Measurements from ENCODE around the gene CCDC136.

CCDC136 gene

DNA sequence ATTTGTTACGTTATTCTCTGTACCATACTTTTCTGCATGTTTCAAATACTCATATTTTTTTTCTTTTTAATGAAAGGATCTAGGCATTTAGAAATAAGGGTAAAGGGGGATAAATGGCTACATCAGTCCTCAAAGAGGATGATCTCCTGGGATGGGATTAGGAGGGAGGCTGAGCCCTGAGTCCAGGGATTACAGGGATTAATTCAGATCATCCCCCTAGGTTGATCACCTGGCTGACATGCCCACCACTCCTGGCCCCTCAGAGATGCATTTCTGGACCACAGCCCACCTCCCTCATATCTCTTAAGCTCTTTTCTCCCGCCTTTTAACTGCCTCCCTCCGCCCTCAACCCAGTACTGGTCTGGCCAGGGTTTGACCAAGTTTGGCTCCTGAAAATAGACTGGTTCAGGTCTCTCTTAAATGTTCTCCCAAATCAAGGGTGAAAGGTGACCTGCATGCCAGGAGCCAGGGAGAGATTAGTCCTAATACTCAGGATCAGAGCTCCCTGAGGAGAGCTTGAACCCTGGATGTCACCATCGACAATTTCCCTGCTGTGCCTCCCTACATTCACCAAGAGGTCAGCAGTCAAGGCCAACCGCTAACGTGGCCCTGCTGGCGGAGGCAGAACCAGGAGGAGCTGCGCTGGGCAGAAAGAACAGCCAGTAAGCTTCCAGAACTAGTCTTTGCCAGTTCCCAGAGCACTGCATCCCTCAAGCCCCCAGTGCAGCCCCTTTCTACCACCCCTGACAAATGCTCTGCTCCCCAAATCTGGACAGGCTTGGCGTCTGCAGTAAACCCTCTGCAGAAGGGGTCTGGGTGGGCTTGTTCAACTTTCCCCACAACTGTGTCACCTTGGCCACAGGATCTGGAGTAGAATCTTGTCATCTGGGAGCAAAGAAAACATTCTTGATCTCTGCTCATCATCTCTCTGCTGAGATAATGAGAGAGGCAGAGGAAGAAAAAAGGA lies 3.0 kb upstream of the CCDC136 start:
- peaks cover 16% of the 10 kb centered on the region for H3K27me3 ChIP-seq (ENCODE audit: insufficient read depth, poor library complexity, severe bottlenecking)
- no peak for DNase-seq (ENCODE audit: low read depth in 1 of 2, low spot score in 1 of 2)
- no peak overlapping the region for H3K27ac ChIP-seq (replicated peaks)
- H3K4me3 ChIP-seq (replicated peaks; ENCODE audit: insufficient read depth, low read length) = no peak overlapping the region
- TF ChIP-seq GABPA (IDR thresholded peaks at IDR 0.05; ENCODE audit: low read depth) (no peak), POLR2AphosphoS5 (IDR thresholded peaks at IDR 0.05; ENCODE audit: low read depth) (no peak)
- TF ChIP-seq, protein P1, sequence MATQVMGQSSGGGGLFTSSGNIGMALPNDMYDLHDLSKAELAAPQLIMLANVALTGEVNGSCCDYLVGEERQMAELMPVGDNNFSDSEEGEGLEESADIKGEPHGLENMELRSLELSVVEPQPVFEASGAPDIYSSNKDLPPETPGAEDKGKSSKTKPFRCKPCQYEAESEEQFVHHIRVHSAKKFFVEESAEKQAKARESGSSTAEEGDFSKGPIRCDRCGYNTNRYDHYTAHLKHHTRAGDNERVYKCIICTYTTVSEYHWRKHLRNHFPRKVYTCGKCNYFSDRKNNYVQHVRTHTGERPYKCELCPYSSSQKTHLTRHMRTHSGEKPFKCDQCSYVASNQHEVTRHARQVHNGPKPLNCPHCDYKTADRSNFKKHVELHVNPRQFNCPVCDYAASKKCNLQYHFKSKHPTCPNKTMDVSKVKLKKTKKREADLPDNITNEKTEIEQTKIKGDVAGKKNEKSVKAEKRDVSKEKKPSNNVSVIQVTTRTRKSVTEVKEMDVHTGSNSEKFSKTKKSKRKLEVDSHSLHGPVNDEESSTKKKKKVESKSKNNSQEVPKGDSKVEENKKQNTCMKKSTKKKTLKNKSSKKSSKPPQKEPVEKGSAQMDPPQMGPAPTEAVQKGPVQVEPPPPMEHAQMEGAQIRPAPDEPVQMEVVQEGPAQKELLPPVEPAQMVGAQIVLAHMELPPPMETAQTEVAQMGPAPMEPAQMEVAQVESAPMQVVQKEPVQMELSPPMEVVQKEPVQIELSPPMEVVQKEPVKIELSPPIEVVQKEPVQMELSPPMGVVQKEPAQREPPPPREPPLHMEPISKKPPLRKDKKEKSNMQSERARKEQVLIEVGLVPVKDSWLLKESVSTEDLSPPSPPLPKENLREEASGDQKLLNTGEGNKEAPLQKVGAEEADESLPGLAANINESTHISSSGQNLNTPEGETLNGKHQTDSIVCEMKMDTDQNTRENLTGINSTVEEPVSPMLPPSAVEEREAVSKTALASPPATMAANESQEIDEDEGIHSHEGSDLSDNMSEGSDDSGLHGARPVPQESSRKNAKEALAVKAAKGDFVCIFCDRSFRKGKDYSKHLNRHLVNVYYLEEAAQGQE (IDR thresholded peaks at IDR 0.05; ENCODE audit: insufficient replicate concordance, low read depth) = no peak

DNA sequence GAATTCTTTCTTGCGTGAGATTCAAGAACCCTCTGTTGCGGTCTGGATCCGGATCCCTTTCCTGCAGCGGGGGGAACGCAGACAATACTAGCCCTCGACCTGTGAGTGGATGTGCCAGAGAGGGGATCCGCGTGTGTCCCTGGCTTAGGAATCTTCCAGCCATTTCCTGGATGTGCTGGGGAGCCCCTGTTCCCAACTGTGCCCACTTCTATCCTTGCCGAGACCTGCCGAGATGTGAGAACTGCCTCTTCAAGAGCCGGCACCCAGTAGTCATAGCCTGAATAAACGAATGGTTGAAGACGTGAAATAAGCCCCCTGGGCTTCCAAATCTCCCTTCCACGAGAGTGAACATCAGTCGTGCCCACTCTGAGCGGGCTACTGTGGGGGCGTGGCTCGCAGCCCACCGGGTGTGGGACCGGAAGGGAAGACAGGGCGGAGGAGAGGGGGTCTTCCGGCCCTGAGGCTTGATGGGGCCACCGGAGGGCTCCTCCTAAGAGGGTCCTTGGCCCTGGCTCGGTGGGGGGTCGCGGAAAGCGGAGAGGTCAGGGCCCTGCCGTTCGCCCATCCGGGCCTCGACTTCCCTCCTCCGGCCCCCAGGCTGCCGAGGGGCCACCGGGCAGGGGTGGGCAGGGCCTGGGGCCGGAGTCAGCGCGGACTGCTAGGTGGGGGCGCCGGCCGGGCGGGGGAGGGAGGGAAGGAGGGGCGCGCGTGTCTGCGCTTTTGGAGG lies 1.3 kb upstream of the CCDC136 start:
- Histone ChIP-seq H3K27ac (replicated peaks) (no peak overlapping the region), H3K4me3 (replicated peaks; ENCODE audit: insufficient read depth, low read length) (peak overlapping the region; percentile 82), H3K27me3 (ENCODE audit: insufficient read depth, poor library complexity, severe bottlenecking) (peaks cover 16% of the 10 kb centered on the region)
- no peak for DNase-seq (ENCODE audit: low read depth in 1 of 2, low spot score in 1 of 2)
- no peak for TF ChIP-seq GABPA (IDR thresholded peaks at IDR 0.05; ENCODE audit: low read depth)
- TF ChIP-seq SPI1 (IDR thresholded peaks at IDR 0.05; ENCODE audit: borderline replicate concordance, low read depth) = no peak
- no peak for TF ChIP-seq POLR2AphosphoS5 (IDR thresholded peaks at IDR 0.05; ENCODE audit: low read depth)
- TF ChIP-seq, protein P1 (IDR thresholded peaks at IDR 0.05; ENCODE audit: insufficient replicate concordance, low read depth) = no peak
- TF ChIP-seq, protein P2, sequence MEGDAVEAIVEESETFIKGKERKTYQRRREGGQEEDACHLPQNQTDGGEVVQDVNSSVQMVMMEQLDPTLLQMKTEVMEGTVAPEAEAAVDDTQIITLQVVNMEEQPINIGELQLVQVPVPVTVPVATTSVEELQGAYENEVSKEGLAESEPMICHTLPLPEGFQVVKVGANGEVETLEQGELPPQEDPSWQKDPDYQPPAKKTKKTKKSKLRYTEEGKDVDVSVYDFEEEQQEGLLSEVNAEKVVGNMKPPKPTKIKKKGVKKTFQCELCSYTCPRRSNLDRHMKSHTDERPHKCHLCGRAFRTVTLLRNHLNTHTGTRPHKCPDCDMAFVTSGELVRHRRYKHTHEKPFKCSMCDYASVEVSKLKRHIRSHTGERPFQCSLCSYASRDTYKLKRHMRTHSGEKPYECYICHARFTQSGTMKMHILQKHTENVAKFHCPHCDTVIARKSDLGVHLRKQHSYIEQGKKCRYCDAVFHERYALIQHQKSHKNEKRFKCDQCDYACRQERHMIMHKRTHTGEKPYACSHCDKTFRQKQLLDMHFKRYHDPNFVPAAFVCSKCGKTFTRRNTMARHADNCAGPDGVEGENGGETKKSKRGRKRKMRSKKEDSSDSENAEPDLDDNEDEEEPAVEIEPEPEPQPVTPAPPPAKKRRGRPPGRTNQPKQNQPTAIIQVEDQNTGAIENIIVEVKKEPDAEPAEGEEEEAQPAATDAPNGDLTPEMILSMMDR (IDR thresholded peaks at IDR 0.05; ENCODE audit: insufficient read depth, low read length) = no peak

DNA sequence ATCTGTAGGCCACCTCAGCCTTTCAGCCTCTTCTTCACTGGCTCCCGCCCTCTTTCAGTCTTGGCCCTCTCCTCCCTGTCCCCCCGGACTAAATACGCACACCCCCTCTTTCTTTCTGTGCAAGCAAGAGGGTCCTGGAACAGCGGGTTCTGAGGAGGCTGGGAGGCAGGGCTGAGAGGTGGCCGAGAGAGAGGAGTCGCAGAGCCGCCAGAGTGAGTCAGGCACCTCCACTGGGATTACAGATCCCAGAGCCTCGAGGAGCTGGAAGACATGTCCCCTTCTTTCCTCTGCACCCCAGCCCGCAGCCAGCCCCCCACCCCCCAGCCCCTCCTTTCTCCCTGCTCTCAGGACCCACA lies 182 bp downstream of the CCDC136 start:
- TF ChIP-seq, protein P2 (IDR thresholded peaks at IDR 0.05; ENCODE audit: insufficient read depth, low read length) = no peak
- TF ChIP-seq, protein P1 (IDR thresholded peaks at IDR 0.05; ENCODE audit: insufficient replicate concordance, low read depth) = no peak
- no peak for TF ChIP-seq POLR2AphosphoS5 (IDR thresholded peaks at IDR 0.05; ENCODE audit: low read depth)
- no peak for TF ChIP-seq GABPA (IDR thresholded peaks at IDR 0.05; ENCODE audit: low read depth)
- TF ChIP-seq SPI1 (IDR thresholded peaks at IDR 0.05; ENCODE audit: borderline replicate concordance, low read depth) = no peak
- H3K27me3 ChIP-seq (ENCODE audit: insufficient read depth, poor library complexity, severe bottlenecking) = peaks cover 16% of the 10 kb centered on the region
- no peak for DNase-seq (ENCODE audit: low read depth in 1 of 2, low spot score in 1 of 2)
- peak overlapping the region; percentile 82 for H3K4me3 ChIP-seq (replicated peaks; ENCODE audit: insufficient read depth, low read length)
- H3K27ac ChIP-seq (replicated peaks) = no peak overlapping the region

Data from HL-60 (cell line).